CD14-positive monocyte (primary cell): ENCODE results near the gene GTPBP4. TPM values are rescaled to one million over a fixed set of nuclear protein-coding genes. Genes with fewer than 3 reads are reported as not detected.
"Not testable (repeated sequence)": the region's sequence is repeated elsewhere in the genome, so short reads cannot be mapped to it uniquely, and the experiment has no call there.

Experiments
- DNase-seq, 3 donors: peaks; one replicate each; pipeline ENCODE4 v3.0.0-alpha.2; 2011 to 2022
- H2AFZ ChIP-seq: 2 replicates; pipeline ENCODE4 v1.6.0; 2012; ENCODE audit warnings: mild to moderate bottlenecking, low read depth, low read length, inconsistent platforms; ENCODE audit not compliant: insufficient read depth, poor library complexity, severe bottlenecking
- H3K27ac ChIP-seq, 2 donors: 1 replicate in 1 of 2; 2 replicates in 1 of 2; pipeline ENCODE4 v1.5.1; 2012 to 2013; ENCODE audit warnings: low read length in 2 of 2, control low read depth in 1 of 2, inconsistent platforms in 1 of 2, low read depth in 1 of 2, mild to moderate bottlenecking in 1 of 2
- H3K27me3 ChIP-seq, 2 donors: one replicate each; pipeline versions ENCODE4 v1.6.0 to v1.6.1; 2011 to 2013; ENCODE audit warnings: low read length in 2 of 2; ENCODE audit not compliant: control insufficient read depth in 2 of 2, insufficient read depth in 2 of 2
- H3K36me3 ChIP-seq, 2 donors: replicated peaks in 1 of 2; 1 replicate in 1 of 2; 2 replicates in 1 of 2; pipeline versions ENCODE4 v1.5.1 to v1.6.1; 2012 to 2013; ENCODE audit warnings: low read length in 2 of 2, control low read depth in 1 of 2, inconsistent platforms in 1 of 2, mild to moderate bottlenecking in 1 of 2; ENCODE audit not compliant: insufficient read depth in 2 of 2, control insufficient read depth in 1 of 2
- H3K4me1 ChIP-seq, 2 donors: 1 replicate in 1 of 2; 2 replicates in 1 of 2; pipeline versions ENCODE4 v1.5.1 to v1.6.1; 2012 to 2013; ENCODE audit warnings: low read length in 2 of 2, control low read depth in 1 of 2, inconsistent platforms in 1 of 2, mild to moderate bottlenecking in 1 of 2, moderate library complexity in 1 of 2; ENCODE audit not compliant: insufficient read depth in 2 of 2, control insufficient read depth in 1 of 2
- H3K4me2 ChIP-seq: replicated peaks from 2 replicates; pipeline ENCODE3; 2012; ENCODE audit warnings: low read length, moderate library complexity, mild to moderate bottlenecking; ENCODE audit not compliant: poor library complexity, severe bottlenecking; ENCODE audit errors: extremely low read depth
- H3K4me3 ChIP-seq, 3 experiments: fragments of 200-600 bp in 1 of 3; sonication (generic) in 1 of 3; replicated peaks in 1 of 3; 1 replicate in 2 of 3; 2 replicates in 1 of 3; pipeline ENCODE4 v1.5.1; 2011 to 2013; ENCODE audit warnings: low read length in 3 of 3, mild to moderate bottlenecking in 3 of 3, control low read depth in 2 of 3, low read depth in 2 of 3, inconsistent platforms in 1 of 3, moderate library complexity in 1 of 3
- H3K79me2 ChIP-seq: 2 replicates; pipeline ENCODE4 v1.6.0; 2012; ENCODE audit warnings: mild to moderate bottlenecking, control low read depth, inconsistent platforms, low read length, moderate library complexity; ENCODE audit not compliant: insufficient read depth
- H3K9ac ChIP-seq: 2 replicates; pipeline ENCODE4 v1.6.0; 2017; ENCODE audit warnings: low read length, mild to moderate bottlenecking; ENCODE audit not compliant: insufficient read depth, poor library complexity, severe bottlenecking
- H3K9me3 ChIP-seq, 2 donors: replicated peaks in 1 of 2; 1 replicate in 1 of 2; 2 replicates in 1 of 2; pipeline versions ENCODE4 v1.5.1 to v1.6.1; 2012 to 2013; ENCODE audit warnings: low read length in 2 of 2, control low read depth in 1 of 2; ENCODE audit not compliant: control insufficient read depth in 1 of 2, insufficient read depth in 1 of 2
- H4K20me1 ChIP-seq: 2 replicates; pipeline ENCODE4 v1.6.0; 2012; ENCODE audit warnings: mild to moderate bottlenecking, low read length, control low read depth, moderate library complexity; ENCODE audit not compliant: insufficient read depth
- H3K27ac Mint-ChIP-seq, 7 donors: one replicate each; pipeline ENCODE4 v1.8.0; 2020; ENCODE audit warnings: mild to moderate bottlenecking in 7 of 7, mixed read lengths in 7 of 7, moderate library complexity in 6 of 7, inconsistent platforms in 2 of 7
- H3K27me3 Mint-ChIP-seq, 3 donors: one replicate each; pipeline ENCODE4 v1.8.0; 2021 to 2022; ENCODE audit warnings: low read depth in 3 of 3, mild to moderate bottlenecking in 3 of 3, mixed read lengths in 3 of 3, moderate library complexity in 3 of 3, inconsistent platforms in 1 of 3
- H3K36me3 Mint-ChIP-seq, 2 donors: one replicate each; pipeline ENCODE4 v1.8.0; 2020; ENCODE audit warnings: mixed read lengths in 2 of 2, inconsistent platforms in 1 of 2, mild to moderate bottlenecking in 1 of 2
- H3K4me1 Mint-ChIP-seq: one replicate; pipeline ENCODE4 v1.8.0; 2020; ENCODE audit warnings: mild to moderate bottlenecking, mixed read lengths
- H3K4me3 Mint-ChIP-seq, 2 donors: one replicate each; pipeline ENCODE4 v1.8.0; 2020; ENCODE audit warnings: mild to moderate bottlenecking in 2 of 2, mixed read lengths in 2 of 2, moderate library complexity in 1 of 2
- H3K9me3 Mint-ChIP-seq, 7 donors: one replicate each; pipeline ENCODE4 v1.8.0; 2020 to 2022; ENCODE audit warnings: mixed read lengths in 7 of 7, mild to moderate bottlenecking in 6 of 7, moderate library complexity in 6 of 7, inconsistent platforms in 2 of 7
- WGBS: methylation state at CpG from one replicate; pipeline ENCODE4 v1.1.5; 2013; ENCODE audit warnings: missing lambda C conversion rate; ENCODE audit not compliant: insufficient coverage; 5-methylcytosine and 5-hydroxymethylcytosine counted together
- intact Hi-C, 2 donors: fragments of 100-400 bp; cut with micrococcal nuclease; formaldehyde crosslinking; loops; one replicate each; pipeline versions ENCODE4 v1.15.0 to v1.15.1; 2023
- polyA plus RNA-seq, 3 donors: library from polyadenylated mRNA; depleted of rRNA in 1 of 3; unstranded in 2 of 3; stranded (reverse) in 1 of 3; fragments of 300-500 nt in 2 of 3; fragments of >200 nt in 1 of 3; fragmentation: Illumina TruSeq in 2 of 3; gene quantifications; 1 replicate in 2 of 3; 2 replicates in 1 of 3; pipeline ENCODE4 v1.2.3, GENCODE V29; 2012 to 2021
- TF ChIP-seq, protein P1 (sequence below): fragments of 200-600 bp; IDR thresholded peaks from one replicate; pipeline ENCODE4 v1.8.0; 2022; ENCODE audit warnings: antibody characterized with exemption, mild to moderate bottlenecking

Gene GTPBP4
- polyA plus RNA-seq, 3 donors, result 9.9 to 16.1 (median 12.2) TPM

DNA sequence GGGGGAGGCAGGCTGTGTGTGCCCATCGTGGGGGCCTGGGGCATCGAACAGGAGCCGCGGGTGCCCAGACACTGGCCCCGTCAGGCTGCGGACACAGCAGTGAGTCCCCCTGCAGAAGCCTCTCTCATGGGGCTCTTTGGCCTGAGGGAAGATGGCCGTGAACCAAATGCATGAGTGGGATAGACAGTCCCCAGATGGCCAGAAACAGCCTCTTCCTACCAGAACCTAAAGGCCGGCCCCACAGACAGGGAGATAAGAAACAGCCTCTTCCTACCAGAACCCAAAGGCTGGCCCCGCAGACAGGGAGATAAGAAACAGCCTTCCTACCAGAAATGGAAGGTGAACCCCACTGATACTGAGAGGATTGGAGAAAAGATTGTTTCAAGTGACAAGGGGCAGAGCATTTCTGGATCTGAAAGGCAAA is 20.8 kb downstream of the GTPBP4 start:
- H3K79me2 ChIP-seq, result peaks cover 3% of the 10 kb centered on the region
- peaks cover 88 to 97% of the 10 kb centered on the region in 2 donors for H3K36me3 Mint-ChIP-seq

DNA sequence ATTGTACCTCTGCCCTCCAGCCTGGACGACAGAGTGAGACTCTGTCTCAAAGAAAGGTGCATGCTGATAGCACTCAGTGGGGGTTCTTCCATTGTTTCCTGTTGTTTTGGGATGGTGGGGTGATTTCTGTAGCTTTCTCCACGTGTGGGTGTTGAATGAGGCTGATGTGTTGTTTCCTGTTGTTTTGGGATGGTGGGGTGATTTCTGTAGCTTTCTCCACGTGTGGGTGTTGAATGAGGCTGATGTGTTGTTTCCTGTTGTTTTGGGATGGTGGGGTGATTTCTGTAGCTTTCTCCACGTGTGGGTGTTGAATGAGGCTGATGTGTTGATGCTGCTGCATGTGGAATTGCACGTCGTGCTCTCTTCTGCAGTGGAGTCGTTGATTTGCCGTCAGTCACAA is 21.7 kb downstream of the GTPBP4 start:
- H3K27me3 Mint-ChIP-seq, H3K9me3 Mint-ChIP-seq, H3K27ac ChIP-seq, H3K4me1 Mint-ChIP-seq, H4K20me1 ChIP-seq, H3K27ac Mint-ChIP-seq, H3K4me1 ChIP-seq, H3K4me2 ChIP-seq, H3K4me3 Mint-ChIP-seq, DNase-seq, H3K4me3 ChIP-seq, H3K9me3 ChIP-seq, H3K9ac ChIP-seq, H2AFZ ChIP-seq, H3K27me3 ChIP-seq, intact Hi-C loops, H3K79me2 ChIP-seq: not testable (repeated sequence)
- 86% methylated on average over 1 of the region's 8 CpGs for WGBS
- H3K36me3 ChIP-seq, result peaks cover 90 to 100% of the 10 kb centered on the region in 2 donors
- H3K36me3 Mint-ChIP-seq, result peaks cover 87 to 97% of the 10 kb centered on the region in 2 donors

More for the DNA sequence above, 20.8 kb downstream of the GTPBP4 start:
- Histone ChIP-seq H2AFZ (no peak overlapping the region), H3K9ac (no peak overlapping the region), H3K4me3 (no peak overlapping the region), H3K27me3 (no peaks in the 10 kb centered on the region), H3K36me3 (peaks cover 91 to 100% of the 10 kb centered on the region in 2 donors), H3K27ac (no peak overlapping the region), H3K4me2 (no peak overlapping the region), H4K20me1 (peaks cover 4% of the 10 kb centered on the region), H3K4me1 (no peaks in the 10 kb centered on the region), H3K9me3 (no peaks in the 10 kb centered on the region)
- Mint-ChIP-seq H3K27me3 (no peaks in the 10 kb centered on the region), H3K4me1 (no peaks in the 10 kb centered on the region), H3K27ac (no peak overlapping the region), H3K4me3 (no peak overlapping the region), H3K9me3 (no peaks in the 10 kb centered on the region)
- no peak for DNase-seq
- 93% methylated on average over 6 of the region's 9 CpGs for WGBS
- intact Hi-C loops, result no loop called here
- TF ChIP-seq, protein P1, sequence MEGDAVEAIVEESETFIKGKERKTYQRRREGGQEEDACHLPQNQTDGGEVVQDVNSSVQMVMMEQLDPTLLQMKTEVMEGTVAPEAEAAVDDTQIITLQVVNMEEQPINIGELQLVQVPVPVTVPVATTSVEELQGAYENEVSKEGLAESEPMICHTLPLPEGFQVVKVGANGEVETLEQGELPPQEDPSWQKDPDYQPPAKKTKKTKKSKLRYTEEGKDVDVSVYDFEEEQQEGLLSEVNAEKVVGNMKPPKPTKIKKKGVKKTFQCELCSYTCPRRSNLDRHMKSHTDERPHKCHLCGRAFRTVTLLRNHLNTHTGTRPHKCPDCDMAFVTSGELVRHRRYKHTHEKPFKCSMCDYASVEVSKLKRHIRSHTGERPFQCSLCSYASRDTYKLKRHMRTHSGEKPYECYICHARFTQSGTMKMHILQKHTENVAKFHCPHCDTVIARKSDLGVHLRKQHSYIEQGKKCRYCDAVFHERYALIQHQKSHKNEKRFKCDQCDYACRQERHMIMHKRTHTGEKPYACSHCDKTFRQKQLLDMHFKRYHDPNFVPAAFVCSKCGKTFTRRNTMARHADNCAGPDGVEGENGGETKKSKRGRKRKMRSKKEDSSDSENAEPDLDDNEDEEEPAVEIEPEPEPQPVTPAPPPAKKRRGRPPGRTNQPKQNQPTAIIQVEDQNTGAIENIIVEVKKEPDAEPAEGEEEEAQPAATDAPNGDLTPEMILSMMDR, result no peak
